Glomerular visceral epithelial cell (primary cell): ENCODE measurements around the gene TIMM50.

Experiments
- DNase-seq: peaks from one replicate; pipeline ENCODE4 v3.0.0-alpha.2; 2016; ENCODE audit errors: extremely low spot score

TIMM50 gene

GRCh38 chr19:39500543-39500942, 19.9 kb downstream of the TIMM50 start:
- DNase-seq: no peak

GRCh38 chr19:39501340-39501739, 20.7 kb downstream of the TIMM50 start:
- DNase-seq: no peak

- DNase-seq: peak; percentile 68
Observed at GRCh38 chr19:39502640-39503417, 22.2 kb downstream of the TIMM50 start.

GRCh38 chr19:39506598-39506943, 25.9 kb downstream of the TIMM50 start:
- DNase-seq: no peak

- peak; percentile 85 for DNase-seq
Observed at GRCh38 chr19:39506944-39507714, 26.5 kb downstream of the TIMM50 start.

- DNase-seq: no peak
Observed at GRCh38 chr19:39507715-39508364, 27.2 kb downstream of the TIMM50 start.

- DNase-seq: no peak
Observed at GRCh38 chr19:39508629-39509028, 28.0 kb downstream of the TIMM50 start.

- no peak for DNase-seq
Observed at GRCh38 chr19:39509233-39509632, 28.6 kb downstream of the TIMM50 start.

- DNase-seq: no peak
Observed at GRCh38 chr19:39512988-39513387, 32.4 kb downstream of the TIMM50 start.

- peak; percentile 30 for DNase-seq
Observed at GRCh38 chr19:39514840-39515550, 34.4 kb downstream of the TIMM50 start, which contains the start of gene SELENOV. Gene SELENOV, plus strand, starts transcription at chr19:39515139. Its CDS starts 74 bp downstream, at chr19:39515213.

- no peak for DNase-seq
Observed at GRCh38 chr19:39515551-39516191, 35.0 kb downstream of the TIMM50 start.

GRCh38 chr19:39516270-39516669, 35.6 kb downstream of the TIMM50 start:
- no peak for DNase-seq

- no peak for DNase-seq
Observed at GRCh38 chr19:39517432-39517831, 36.8 kb downstream of the TIMM50 start.

- DNase-seq: no peak
Observed at GRCh38 chr19:39518458-39518857, 37.8 kb downstream of the TIMM50 start.

GRCh38 chr19:39518975-39519374, 38.3 kb downstream of the TIMM50 start:
- DNase-seq: no peak

GRCh38 chr19:39520541-39521484, 40.2 kb downstream of the TIMM50 start:
- DNase-seq: no peak

- no peak for DNase-seq
Observed at GRCh38 chr19:39524495-39524894, 43.9 kb downstream of the TIMM50 start.

GRCh38 chr19:39525205-39525604, 44.6 kb downstream of the TIMM50 start:
- peak; percentile 20 for DNase-seq

- DNase-seq: no peak
Observed at GRCh38 chr19:39531834-39532232, 51.2 kb downstream of the TIMM50 start.
